Measurements from ENCODE around the gene NBEA.

DNA sequence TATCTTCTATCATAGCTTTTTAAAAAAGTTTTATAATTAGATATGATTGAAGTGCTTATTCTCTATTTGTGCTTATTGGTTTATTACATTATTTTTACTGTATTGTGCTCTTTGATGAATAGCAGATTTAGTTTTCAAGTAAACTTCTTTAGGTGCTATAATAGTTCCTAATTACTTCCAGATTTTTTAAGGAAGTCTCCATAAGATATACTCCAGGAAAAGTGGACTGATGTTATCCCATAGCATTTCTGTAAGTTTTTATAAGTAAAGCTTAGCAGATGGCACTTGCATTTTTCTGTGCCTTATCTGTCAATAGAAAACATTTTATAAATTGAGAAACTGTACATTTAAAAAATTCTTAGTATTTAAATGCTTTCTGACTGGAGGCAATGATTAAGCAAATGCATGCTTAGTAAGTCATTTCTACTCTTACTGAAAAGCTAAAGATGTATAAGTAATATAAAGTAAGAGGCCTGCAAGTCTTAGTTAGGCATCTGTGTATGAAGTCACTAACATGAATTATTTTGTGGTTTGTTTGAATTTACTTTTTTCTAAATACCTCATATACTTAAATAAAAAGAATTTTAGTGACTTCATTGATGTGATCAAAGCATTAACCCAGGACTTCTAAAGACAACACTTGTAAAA is 351.6 kb downstream of the NBEA start:
- TF ChIP-seq, protein P1, sequence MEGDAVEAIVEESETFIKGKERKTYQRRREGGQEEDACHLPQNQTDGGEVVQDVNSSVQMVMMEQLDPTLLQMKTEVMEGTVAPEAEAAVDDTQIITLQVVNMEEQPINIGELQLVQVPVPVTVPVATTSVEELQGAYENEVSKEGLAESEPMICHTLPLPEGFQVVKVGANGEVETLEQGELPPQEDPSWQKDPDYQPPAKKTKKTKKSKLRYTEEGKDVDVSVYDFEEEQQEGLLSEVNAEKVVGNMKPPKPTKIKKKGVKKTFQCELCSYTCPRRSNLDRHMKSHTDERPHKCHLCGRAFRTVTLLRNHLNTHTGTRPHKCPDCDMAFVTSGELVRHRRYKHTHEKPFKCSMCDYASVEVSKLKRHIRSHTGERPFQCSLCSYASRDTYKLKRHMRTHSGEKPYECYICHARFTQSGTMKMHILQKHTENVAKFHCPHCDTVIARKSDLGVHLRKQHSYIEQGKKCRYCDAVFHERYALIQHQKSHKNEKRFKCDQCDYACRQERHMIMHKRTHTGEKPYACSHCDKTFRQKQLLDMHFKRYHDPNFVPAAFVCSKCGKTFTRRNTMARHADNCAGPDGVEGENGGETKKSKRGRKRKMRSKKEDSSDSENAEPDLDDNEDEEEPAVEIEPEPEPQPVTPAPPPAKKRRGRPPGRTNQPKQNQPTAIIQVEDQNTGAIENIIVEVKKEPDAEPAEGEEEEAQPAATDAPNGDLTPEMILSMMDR (conservative IDR thresholded peaks at IDR 0.05; ENCODE audit: low read depth in 2 of 2), result no peak
- TF ChIP-seq EZH2 (IDR thresholded peaks at IDR 0.05; ENCODE audit: low read depth, unreplicated experiment), result no peak
- no peak for TF ChIP-seq EZH2phosphoT487 (IDR thresholded peaks at IDR 0.05; ENCODE audit: unreplicated experiment)

All from GM23338 (cell line).